Kidney capillary endothelial cell (primary cell): ENCODE results near the gene SMIM11.
"Not testable (repeated sequence)": the region's sequence is repeated elsewhere in the genome, so short reads cannot be mapped to it uniquely, and the experiment has no call there.

ENCODE experiments used
- DNase-seq: peaks from one replicate; pipeline ENCODE4 v3.0.0-alpha.2; 2018; ENCODE audit warnings: low spot score

The SMIM11 gene

DNA sequence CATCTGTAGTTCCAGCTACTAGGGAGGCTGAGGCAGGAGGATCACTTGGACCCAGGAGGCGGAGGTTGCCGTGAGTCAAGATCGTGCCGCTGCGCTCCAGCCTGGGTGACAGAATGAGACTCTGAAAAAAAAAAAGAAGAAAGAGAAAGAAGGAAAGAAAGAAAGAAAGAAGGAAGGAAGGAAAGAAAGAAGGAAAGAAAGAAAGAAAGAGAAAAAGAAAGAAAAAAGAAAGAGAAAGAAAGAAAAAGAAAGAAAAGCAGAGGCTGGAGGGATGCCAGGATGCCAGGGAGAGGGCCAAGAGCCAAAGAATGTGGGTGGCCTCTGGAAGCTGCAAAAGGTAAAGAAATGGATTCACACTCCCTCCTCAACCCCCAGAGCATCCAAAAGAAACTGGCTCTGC lies 19.7 kb upstream of the SMIM11 start:
- DNase-seq: no peak

DNA sequence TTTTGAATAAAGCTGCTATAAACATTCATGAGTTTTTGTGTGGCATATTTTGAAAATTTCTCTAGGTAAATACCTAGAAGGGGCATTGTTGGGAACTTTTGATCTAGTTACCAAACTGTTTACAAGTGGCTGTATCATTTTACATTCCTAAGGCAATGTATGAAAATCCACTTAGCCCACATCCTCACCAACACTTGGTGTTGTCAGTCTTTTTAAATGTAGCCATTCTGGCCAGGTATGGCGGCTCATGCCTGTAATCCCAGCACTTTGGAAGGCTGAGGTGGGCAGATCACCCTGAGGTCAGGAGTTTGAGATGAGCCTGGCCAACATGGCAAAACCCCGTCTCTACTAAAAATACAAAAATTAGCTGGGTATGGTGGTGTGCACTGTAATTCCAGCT lies 17.4 kb upstream of the SMIM11 start:
- no peak for DNase-seq

DNA sequence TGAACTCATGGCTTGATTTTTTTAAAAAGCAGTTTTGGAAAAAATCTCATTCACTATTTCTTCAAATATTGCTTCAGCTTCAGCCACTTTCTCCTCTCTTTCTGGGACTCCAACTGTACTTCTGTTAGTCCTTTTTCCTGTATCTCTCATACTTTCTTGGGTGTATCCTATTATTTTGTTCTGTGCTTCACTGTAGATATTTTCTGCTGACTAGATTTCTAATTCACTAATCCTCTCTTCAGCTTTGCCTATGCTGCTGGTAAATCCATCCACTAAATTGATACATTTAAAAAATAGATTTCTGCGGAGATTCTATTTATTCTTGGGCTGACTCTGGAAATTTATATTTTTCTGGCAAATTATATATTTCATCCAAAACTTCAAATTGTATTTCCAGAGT lies 16.4 kb upstream of the SMIM11 start:
- DNase-seq: no peak

DNA sequence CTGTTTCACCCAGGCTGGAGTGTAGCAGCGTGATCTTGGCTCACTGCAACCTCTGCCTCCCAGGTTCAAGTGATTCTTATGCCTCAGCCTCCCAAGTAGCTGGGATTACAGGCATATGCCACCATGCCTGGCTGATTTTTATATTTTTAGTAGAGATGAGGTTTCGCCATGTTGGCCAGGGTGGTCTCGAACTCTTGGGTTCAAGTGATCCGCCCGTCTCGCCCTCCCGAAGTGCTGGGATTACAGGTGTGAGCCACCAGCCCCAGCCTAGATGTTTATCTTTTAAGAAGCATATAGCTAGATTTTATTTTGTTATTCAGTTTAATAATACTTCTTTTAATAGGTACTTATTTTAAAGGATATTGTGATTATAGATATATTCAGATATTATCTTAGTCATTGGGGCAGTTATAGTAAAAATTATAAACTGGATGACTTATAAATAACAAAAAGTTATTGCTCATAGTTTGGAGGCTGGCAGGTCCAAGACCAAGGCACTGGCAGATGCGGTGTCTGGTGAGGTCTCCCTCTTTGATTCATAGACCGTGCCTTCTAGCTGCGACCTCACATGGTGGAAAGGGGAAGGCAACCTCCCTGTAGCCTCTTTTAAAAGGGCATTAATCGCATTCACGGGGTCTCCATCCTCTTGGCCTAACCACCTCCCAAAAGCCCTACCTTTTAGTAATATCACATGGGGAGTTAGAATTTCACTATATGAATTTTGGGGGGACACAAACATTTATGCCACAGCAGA lies 14.6 kb upstream of the SMIM11 start:
- no peak for DNase-seq

DNA sequence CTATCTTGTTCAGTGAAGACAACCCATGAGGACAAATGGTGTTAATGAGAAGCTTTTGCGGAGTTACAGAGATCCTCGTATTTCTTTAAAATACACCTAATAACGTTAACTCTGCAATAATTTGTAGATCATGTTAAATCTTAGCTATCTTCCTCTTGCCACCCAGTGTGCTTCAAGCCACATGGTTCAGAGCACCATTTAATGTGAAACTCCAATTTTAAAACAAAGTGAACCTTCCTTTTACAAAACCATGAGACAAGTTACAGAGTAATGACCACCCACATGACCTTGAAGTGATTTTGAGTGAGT lies 13.2 kb upstream of the SMIM11 start:
- DNase-seq: no peak

DNA sequence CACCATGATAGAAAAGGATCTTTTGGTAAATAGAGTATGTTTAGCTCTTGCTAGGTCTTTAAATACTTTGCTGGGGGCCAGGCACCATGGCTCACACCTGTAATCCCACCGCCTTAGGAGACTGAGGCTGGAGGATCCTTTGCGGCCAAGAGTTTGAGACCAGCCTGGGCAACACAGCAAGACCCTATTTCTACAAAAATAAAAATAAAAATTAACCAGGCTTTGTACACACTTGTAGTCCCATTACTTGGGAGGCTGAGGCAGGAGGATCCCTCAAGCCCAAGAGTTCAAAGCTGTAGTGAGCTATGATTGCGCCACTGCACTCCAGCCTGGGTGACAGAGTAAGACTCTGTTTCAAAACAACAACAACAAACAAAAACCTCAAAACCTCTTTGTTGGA lies 12.6 kb upstream of the SMIM11 start:
- DNase-seq: no peak

DNA sequence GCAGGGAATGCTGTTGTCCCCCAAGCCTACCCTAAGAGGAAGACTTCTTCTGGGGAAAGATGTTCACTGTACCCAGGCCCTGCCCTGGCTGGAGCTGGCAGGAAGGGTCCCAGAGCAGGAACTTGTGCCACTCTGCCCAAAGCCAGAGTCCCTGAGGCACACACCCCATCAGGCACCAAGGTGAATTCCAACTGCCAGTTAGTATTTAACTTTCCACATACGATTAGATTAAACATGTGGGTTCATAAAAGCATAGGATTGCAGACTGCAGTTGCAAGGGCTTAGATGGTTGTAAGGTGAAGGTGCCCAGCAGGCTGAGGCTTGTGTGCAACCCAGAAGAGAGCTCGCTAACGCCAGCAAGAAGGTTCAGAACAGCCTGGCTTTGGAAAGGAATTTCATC lies 11.6 kb upstream of the SMIM11 start, which contains the start of gene KCNE2:
Gene KCNE2 (plus strand): TSS at position 274 of the 400 bp plus-strand sequence. CDS start 6,473 bp downstream, outside the sequence.
- no peak for DNase-seq

DNA sequence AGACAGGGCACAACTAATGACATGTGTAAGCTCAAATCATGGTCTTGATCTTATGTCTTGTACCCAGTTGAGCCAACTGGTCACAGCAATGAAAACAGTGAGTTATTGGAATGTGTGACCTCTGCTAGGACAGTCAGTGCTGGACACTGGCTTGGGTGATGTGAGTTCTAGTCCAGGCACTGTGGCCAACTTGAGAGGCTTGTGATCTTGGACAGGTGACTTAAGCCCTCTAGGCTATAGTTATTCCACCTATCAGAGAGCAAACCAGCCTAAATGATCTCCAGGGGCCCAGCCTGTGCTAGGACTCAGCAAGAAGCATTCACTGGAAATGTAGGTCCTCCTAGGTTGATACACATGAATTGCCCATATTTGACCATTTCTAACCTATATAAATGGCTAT lies 10.4 kb upstream of the SMIM11 start:
- no peak for DNase-seq

DNA sequence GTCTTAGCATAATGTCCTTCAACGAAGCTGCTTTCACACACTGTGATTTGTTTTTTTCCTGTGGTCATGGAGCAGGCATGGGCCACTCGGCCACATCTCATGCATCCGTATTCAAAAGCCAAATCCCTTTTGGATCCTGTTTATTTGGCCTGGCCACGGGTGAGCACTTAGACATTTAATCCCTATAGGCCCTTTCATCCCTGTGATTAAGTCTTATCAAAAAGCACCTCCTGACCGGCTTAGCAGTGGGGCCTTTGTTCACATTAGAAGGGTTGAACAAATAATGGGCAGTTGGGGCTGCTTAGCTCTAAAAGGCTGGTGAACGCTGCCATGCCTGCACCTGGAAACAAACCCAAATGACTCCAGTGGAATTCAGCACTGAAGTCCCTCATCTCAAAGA lies 9.5 kb upstream of the SMIM11 start:
- DNase-seq: no peak

DNA sequence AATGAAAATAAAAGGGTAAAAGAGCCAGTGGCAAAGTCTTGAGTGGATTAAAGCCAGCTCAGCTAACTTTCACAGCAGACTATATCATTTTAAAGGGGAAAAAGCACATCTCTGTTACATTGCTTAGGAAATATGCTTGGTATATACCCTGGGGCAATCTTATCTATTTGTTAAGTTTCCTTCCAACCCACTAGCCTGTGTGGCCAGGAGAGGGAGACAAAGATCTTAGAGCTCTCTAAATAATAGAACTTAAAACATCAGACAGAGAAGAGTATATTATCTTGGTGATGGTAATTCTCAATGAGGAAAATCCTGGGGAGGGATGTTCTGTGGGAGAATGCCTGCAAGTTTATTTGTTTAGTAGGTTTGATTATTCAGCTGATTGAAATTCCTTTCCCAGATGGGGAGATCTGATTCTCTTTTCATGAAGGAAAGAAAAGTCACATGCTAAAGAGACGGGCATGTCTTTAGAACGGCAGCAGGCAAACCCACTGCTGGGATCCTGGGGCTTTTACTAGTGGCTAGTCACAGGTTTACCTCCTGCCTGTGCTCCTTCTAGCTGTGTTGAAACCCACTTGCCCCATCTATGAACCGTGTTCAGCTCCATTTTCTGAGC lies 7.9 kb upstream of the SMIM11 start:
- DNase-seq: peak; percentile 38

DNA sequence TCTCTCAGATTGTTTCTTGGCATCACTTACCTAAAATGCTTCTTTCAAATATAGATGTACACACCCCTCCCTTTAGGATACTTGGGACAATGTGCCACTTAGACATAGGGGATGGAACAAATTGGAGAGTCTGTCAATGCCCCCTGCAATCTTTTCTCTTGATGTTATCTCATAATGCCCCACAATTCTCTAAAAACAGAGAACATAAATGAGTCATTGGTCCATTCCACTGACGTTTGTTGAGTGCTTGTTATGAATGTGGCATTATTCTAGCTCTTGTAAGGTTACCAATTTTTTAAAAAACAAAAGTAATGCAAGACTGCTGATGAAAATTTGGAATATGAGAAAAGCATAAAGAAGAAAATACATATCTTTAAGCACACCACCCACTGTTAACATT lies 5.6 kb upstream of the SMIM11 start:
- no peak for DNase-seq

DNA sequence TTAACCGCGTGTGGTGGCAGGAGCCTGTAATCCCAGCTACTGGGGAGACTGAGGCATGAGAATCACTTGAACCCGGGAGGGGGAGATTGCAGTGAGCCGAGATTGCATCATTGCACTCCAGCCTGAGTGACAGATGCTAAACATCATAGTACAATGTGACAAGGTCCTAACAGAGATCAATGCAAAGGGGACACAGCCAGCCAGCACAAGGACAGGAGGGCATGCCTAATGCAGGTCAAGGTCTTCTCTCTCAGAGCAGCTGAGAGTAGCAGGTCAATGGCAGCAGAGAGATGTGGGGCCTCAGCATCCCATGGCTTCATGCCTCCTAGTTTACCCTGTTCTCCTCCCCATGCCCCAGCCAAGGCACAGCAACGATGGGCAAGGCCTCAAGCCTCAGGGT lies 3.0 kb upstream of the SMIM11 start:
- DNase-seq: no peak

DNA sequence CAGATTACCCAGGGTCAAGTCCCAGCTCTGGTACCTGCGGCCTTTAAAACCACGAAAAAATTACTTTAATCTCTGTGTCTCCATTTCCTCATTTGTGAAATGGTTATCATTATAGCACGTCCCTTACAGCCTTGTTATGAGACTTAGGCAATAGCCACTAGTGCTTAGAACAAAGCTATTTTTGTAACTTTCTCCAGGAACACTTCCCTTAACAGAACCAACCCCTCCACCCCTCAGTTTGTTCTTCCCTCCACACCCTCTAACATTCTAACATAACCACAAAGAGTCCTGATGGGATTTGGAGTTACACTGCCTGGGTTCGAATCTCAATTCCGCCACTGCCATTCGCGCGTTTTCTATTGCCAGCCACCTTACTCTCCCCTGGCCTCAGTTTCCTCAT lies 845 bp upstream of the SMIM11 start:
- DNase-seq: not testable (repeated sequence)

DNA sequence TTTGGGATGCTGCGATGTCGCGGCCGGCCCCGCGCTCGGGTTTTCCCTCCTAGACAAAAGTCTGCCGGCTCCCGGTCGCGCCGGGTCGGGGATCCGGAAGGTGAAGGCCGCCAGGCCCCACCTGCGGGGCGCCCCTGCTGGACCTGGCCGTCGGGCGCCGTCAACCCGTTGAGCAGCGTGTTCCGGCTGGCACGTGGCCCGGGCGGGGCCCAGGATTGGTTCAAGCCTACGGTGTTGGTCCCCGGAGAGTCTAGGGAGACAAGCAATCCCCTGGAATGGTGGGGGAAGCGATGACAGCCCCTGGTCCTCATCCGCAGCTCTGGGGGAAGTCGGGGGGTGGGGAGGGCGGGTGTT lies 289 bp downstream of the SMIM11 start:
- DNase-seq: not testable (repeated sequence)

DNA sequence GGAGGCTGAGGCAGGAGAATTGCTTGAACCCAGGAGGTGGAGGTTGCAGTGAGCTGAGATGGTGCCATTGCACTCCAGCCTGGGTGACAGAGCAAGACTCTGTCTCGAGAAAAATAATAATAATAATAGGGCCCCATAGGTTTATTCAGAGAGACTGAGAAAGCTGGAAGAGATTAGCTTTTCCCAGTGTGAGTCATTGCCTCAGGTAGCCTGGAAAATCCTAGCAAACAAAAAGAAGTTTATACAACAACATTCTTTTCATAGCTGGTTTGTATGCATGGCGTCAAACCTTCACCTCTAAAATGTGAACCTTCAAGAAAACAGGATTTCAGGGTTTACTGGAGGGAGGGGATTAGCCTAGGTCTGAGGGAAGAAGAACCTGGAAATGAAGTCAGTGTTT lies 7.8 kb downstream of the SMIM11 start:
- not testable (repeated sequence) for DNase-seq

DNA sequence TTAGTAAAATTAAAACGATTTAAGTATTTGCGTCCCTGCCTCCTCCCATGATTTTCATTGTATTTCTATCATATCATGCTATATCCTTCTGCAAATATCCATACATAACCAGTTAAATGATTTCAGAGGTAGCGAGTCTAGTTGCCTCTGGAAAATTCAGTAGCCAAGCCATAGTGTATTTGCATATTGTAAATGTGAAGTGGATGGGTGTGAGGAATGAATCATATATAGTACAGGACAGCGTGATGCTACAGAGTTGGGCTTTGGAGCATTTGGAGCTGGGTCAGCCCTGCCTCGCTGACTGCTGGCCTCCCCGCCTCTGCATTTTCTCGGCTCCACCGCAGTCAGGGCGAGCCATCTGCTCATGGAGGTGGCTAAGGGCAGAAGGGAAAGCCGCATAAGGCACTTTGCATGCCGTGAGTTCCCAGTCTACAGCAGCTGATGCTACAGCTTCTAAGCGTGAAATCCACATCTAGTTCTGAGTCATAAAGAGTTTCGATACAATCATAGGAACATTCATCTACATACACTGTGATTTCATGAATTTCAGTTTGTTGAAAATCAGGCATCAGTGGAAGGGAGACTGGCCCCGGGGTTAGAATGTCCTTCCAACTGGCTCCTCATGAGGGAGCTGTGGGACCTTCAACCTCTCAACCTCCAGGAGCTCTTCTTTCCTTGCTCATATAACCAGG lies 8.6 kb downstream of the SMIM11 start:
- DNase-seq: not testable (repeated sequence)

DNA sequence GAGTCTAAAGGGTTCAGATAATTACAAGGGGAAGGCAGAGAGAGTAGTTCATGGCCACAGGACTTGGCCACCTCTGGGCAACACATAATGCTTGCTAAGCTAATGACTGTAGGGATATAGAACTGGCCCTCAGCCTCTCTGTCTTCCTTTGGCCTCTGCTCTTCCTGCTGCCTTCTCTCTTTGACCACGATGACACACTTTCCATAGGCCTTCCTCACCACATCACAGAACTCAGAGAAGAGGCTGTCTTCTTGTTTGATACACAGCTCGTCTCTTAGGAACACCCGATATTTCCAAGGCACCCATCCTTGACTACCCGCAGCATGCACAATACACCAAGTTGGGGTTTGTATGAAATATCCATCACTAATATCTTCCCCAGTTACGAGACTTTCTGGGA lies 25.2 kb downstream of the SMIM11 start:
- not testable (repeated sequence) for DNase-seq

DNA sequence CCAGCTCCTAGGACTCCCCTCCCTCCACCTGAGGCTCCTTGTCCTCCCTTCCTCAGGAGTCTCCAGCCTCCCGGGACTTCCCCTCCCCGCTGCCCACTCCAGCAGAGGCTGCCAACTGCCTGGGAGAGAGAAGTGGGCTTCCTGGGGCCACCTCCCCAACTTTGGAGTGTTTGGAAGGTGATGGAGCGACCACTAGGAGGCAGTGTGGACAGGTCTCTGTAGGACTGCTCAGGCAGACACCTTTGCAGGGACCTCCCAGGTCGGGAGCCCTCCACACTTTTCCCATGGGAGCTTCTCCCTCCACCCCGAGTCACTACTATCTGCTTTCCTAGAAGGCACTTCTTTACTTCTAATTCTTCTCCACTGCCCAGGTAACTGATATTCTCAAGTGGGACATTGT lies 29.4 kb downstream of the SMIM11 start:
- not testable (repeated sequence) for DNase-seq

DNA sequence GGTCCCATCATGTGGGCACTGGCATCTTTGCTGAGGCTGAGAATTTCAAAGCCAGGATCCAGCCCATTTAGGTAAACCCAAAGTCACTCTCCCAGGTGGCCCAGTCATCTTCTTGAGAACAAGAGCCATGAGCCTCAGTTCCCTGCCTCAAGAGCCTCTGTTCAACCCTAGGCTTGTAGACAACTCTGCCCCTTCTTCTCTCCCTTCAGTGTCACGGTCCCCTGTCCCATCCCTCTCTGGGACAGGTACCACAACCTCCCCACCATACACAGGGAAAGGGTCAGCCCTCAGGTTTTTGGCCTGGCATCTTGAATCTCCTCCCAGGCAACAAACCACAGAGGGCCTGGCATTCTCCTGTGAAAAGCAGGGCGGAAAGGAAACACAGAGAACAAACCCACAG lies 30.4 kb downstream of the SMIM11 start:
- DNase-seq: not testable (repeated sequence)

DNA sequence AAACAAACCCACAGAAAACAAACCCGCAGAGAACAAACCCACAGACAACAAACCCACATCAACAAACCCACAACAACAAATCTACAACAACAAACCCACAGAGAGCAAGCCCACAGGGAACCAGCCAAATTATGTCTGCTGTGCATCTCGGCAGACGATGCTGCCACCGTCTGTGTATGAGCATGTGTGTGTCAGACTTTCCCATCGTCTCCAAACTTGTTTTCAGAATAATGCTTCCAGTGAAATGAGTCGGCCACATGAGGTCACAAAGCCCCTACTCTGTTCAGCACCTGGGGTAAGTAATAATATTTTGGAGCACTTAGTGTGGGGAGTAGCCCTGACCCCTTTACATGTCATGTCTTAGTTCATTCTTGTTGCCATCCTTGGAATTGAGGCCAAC lies 30.8 kb downstream of the SMIM11 start:
- not testable (repeated sequence) for DNase-seq

DNA sequence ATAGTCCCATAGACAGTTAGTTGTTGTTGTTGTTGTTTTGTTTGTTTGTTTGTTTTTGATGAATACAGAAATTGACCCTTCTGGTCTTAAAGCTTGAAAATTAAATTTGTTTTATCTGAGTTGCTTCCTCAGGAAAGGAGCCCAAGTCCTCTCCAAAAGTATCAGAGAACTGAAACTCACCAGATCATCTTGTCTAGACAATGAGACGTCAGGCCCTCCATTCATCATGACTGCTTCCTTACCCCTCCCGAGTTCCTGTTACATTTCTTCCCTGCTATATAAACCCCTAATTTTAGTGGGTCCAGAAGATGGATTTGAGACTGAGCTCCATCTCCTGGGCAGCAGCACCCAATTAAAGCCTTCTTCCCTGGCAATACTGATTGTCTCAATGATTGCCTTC lies 31.4 kb downstream of the SMIM11 start:
- DNase-seq: not testable (repeated sequence)

DNA sequence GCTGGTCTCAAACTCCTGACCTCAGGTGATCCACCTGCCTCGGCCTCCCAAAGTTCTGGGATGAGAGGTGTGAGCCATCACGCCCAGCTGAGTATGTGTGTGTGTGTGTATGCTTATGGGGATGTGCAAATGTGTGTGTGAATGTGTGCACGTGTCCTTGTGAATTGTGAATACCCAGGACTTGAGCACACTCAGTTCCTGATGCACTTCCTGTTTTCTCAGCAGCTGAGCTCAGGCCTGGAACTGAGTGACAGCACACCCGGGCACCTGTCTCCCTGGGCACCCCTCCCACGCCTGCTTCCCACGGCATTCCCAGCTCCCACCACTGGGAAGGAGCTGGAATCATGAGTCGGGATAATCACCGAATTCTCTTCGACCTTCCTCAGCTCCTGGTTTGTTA lies 32.0 kb downstream of the SMIM11 start:
- DNase-seq: not testable (repeated sequence)

DNA sequence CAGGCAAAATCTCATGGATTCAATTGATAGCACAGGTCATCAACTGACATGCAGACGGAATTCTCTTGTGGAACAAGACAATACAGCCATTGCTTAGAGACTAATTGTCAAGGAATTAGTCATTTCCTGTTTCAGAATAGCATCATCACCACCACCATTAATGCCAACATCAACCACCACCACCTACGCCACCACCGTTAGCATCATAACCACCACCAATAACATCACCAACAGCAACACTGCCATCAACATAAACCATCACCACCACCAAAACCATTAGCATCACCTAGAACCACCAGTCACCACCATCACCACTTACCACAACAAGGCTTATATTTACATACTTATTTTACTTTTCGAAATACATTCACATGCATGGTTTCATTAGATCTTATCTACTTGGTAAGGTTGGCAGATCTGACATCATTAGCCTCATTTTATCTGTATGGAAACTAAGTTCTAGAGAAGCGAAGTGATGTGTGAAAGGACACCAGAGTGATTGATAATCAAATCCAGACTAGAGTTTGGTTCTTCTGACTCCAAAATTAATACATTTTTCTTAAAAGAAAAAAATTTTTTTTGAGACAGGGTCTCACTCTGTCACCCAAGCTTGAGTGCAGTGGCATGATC lies 42.3 kb downstream of the SMIM11 start:
- not testable (repeated sequence) for DNase-seq
